ENCODE measurements around the gene NOL12.

NOL12 gene

DNA sequence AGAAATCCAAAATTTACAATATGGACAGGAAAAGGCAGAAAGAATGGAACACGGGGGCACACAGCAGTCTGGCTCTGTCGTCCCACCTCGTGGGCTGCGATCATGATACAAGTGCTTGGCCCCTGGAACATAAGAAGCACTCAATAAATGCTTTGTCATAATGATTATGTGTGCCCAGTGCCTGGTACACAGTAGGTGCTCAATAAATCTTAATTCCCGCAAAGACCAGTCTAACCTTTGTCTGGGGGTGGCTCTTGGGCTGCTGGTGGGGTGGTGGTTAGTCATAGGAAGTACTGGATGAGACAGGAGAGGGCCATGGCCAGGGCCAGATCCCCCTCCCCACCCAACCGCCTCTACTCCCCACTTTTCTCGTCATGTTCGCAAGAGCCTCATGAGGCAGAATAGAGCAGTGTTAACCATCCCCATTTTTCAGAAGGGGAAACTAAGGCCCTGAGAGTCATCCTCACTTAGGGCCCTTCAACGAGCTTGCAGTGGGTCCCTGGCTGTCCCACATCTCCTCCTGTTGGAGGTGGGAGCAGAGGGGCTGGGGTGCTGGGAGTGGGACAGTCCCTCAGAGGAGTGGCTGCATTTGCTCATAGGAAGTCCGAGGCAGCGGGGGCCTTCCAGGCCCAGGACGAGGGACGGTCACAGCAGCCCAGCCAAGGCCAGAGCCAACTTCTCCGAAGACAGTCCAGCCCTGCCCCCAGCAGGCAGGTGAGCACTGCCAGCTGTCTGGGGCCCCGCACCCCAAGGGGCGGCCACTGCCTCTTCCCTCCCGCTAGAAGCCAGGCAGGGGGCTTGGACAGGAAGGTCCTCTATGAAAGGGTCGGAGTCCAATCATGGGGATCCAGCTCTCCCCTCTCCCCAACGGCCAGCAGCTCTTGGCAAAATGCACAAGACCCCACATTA is 46.8 kb downstream of the NOL12 start:
- no peak overlapping the region for H3K4me3 ChIP-seq (ENCODE audit: low read depth, low read length)
- H3K27ac ChIP-seq (ENCODE audit: extremely low read depth, low read depth, low read length) = no peak overlapping the region
- ChIA-PET POLR2A (interaction anchor here (2.7 kb wide), 1 partner anchor 8 kb away, joined by 10 read pairs; no protein-coding TSS in a partner anchor), CTCF (interaction anchor here (1.2 kb wide), 1 partner anchor 52 kb away, joined by 3 read pairs; no protein-coding TSS in a partner anchor)
- H3K4me1 ChIP-seq (ENCODE audit: control insufficient read depth, insufficient read depth, low read length) = no peaks in the 10 kb centered on the region
- TF ChIP-seq ZNF426 (tag by site-specific recombination; IDR thresholded peaks at IDR 0.05) = no peak
- TF ChIP-seq ZNF664 (tag by site-specific recombination; IDR thresholded peaks at IDR 0.05) = peak; percentile 61
- no peaks in the 10 kb centered on the region; a peak in 1 of 3 replicates for H3K36me3 ChIP-seq (ENCODE audit: control insufficient read depth in 2 of 2, insufficient read depth in 1 of 2, low read length in 2 of 2)
- H3K9me3 ChIP-seq (ENCODE audit: control insufficient read depth, insufficient read depth, low read depth, low read length) = no peaks in the 10 kb centered on the region

DNA sequence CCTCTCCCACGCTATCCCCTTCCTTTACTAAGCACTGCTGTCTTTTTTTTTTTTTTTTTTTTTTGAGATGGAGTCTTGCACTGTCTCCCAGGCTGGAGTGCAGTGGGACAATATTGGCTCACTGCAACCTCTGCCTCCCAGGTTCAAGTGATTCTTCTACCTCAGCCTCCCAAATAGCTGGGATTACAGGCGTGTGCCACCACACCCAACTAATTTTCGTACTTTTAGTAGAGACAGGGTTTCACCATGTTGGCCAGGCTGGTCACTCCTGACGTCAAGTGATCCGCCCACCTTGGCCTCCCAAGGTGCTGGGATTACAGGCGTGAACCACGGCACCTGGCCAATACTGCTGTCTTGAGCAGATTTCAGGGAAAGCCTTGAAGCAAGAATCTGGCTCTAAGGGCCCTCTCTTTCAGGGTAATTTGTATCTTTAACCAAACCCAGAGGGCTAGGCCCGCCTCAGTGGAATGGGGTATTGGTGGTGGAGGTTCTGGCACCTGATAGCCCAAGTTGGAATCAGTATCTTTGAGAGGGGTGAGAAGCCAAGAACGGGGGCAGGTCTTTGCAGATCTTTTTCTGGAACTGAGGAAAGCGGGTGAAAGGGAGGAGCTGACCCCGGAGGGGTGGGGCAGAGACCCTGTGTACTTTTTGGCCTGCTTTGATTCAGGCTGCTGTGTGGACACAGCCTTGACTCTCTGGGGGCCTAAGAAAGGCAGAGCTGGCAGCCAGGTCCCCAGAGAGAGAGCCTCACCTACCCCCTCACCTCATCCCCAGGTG is 47.7 kb downstream of the NOL12 start:
- Histone ChIP-seq H3K9me3 (ENCODE audit: control insufficient read depth, insufficient read depth, low read depth, low read length) (no peaks in the 10 kb centered on the region), H3K4me1 (ENCODE audit: control insufficient read depth, insufficient read depth, low read length) (no peaks in the 10 kb centered on the region), H3K27ac (ENCODE audit: extremely low read depth, low read depth, low read length) (no peak overlapping the region), H3K36me3 (ENCODE audit: control insufficient read depth in 2 of 2, insufficient read depth in 1 of 2, low read length in 2 of 2) (no peaks in the 10 kb centered on the region; a peak in 1 of 3 replicates), H3K4me3 (ENCODE audit: low read depth, low read length) (no peak overlapping the region)
- no peak for TF ChIP-seq ZNF626 (tag by site-specific recombination; IDR thresholded peaks at IDR 0.05)
- TF ChIP-seq, protein P1, sequence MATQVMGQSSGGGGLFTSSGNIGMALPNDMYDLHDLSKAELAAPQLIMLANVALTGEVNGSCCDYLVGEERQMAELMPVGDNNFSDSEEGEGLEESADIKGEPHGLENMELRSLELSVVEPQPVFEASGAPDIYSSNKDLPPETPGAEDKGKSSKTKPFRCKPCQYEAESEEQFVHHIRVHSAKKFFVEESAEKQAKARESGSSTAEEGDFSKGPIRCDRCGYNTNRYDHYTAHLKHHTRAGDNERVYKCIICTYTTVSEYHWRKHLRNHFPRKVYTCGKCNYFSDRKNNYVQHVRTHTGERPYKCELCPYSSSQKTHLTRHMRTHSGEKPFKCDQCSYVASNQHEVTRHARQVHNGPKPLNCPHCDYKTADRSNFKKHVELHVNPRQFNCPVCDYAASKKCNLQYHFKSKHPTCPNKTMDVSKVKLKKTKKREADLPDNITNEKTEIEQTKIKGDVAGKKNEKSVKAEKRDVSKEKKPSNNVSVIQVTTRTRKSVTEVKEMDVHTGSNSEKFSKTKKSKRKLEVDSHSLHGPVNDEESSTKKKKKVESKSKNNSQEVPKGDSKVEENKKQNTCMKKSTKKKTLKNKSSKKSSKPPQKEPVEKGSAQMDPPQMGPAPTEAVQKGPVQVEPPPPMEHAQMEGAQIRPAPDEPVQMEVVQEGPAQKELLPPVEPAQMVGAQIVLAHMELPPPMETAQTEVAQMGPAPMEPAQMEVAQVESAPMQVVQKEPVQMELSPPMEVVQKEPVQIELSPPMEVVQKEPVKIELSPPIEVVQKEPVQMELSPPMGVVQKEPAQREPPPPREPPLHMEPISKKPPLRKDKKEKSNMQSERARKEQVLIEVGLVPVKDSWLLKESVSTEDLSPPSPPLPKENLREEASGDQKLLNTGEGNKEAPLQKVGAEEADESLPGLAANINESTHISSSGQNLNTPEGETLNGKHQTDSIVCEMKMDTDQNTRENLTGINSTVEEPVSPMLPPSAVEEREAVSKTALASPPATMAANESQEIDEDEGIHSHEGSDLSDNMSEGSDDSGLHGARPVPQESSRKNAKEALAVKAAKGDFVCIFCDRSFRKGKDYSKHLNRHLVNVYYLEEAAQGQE (tag by site-specific recombination; IDR thresholded peaks at IDR 0.05) = no peak
- TF ChIP-seq ZNF560 (tag by site-specific recombination; IDR thresholded peaks at IDR 0.05; ENCODE audit: borderline replicate concordance) = no peak
- TF ChIP-seq ZEB2 (tag by site-specific recombination; IDR thresholded peaks at IDR 0.05) = no peak
- no peak for TF ChIP-seq ZNF600 (tag by site-specific recombination; IDR thresholded peaks at IDR 0.05)
- no peak for TF ChIP-seq EGR2 (tag by site-specific recombination; IDR thresholded peaks at IDR 0.05; ENCODE audit: low read depth)
- TF ChIP-seq, protein P2, sequence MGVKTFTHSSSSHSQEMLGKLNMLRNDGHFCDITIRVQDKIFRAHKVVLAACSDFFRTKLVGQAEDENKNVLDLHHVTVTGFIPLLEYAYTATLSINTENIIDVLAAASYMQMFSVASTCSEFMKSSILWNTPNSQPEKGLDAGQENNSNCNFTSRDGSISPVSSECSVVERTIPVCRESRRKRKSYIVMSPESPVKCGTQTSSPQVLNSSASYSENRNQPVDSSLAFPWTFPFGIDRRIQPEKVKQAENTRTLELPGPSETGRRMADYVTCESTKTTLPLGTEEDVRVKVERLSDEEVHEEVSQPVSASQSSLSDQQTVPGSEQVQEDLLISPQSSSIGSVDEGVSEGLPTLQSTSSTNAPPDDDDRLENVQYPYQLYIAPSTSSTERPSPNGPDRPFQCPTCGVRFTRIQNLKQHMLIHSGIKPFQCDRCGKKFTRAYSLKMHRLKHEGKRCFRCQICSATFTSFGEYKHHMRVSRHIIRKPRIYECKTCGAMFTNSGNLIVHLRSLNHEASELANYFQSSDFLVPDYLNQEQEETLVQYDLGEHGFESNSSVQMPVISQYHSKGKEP (tag by site-specific recombination; IDR thresholded peaks at IDR 0.05) = no peak
- TF ChIP-seq, protein P3, sequence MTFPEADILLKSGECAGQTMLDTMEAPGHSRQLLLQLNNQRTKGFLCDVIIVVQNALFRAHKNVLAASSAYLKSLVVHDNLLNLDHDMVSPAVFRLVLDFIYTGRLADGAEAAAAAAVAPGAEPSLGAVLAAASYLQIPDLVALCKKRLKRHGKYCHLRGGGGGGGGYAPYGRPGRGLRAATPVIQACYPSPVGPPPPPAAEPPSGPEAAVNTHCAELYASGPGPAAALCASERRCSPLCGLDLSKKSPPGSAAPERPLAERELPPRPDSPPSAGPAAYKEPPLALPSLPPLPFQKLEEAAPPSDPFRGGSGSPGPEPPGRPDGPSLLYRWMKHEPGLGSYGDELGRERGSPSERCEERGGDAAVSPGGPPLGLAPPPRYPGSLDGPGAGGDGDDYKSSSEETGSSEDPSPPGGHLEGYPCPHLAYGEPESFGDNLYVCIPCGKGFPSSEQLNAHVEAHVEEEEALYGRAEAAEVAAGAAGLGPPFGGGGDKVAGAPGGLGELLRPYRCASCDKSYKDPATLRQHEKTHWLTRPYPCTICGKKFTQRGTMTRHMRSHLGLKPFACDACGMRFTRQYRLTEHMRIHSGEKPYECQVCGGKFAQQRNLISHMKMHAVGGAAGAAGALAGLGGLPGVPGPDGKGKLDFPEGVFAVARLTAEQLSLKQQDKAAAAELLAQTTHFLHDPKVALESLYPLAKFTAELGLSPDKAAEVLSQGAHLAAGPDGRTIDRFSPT (tag by site-specific recombination; IDR thresholded peaks at IDR 0.05) = no peak
- no peak for TF ChIP-seq OVOL3 (tag by site-specific recombination; IDR thresholded peaks at IDR 0.05)
- TF ChIP-seq, protein P4, sequence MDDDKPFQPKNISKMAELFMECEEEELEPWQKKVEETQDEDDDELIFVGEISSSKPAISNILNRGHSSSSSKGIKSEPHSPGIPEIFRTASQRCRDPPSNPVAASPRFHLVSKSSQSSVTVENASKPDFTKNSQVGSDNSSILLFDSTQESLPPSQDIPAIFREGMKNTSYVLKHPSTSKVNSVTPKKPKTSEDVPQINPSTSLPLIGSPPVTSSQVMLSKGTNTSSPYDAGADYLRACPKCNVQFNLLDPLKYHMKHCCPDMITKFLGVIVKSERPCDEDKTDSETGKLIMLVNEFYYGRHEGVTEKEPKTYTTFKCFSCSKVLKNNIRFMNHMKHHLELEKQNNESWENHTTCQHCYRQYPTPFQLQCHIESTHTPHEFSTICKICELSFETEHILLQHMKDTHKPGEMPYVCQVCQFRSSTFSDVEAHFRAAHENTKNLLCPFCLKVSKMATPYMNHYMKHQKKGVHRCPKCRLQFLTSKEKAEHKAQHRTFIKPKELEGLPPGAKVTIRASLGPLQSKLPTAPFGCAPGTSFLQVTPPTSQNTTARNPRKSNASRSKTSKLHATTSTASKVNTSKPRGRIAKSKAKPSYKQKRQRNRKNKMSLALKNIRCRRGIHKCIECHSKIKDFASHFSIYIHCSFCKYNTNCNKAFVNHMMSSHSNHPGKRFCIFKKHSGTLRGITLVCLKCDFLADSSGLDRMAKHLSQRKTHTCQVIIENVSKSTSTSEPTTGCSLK (tag by site-specific recombination; IDR thresholded peaks at IDR 0.05) = no peak
- TF ChIP-seq, protein P5, sequence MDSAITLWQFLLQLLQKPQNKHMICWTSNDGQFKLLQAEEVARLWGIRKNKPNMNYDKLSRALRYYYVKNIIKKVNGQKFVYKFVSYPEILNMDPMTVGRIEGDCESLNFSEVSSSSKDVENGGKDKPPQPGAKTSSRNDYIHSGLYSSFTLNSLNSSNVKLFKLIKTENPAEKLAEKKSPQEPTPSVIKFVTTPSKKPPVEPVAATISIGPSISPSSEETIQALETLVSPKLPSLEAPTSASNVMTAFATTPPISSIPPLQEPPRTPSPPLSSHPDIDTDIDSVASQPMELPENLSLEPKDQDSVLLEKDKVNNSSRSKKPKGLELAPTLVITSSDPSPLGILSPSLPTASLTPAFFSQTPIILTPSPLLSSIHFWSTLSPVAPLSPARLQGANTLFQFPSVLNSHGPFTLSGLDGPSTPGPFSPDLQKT (IDR thresholded peaks at IDR 0.05; ENCODE audit: borderline replicate concordance, low read depth, low read length) = no peak
- no peak for TF ChIP-seq MYNN (tag by site-specific recombination; IDR thresholded peaks at IDR 0.05; ENCODE audit: borderline replicate concordance)
- TF ChIP-seq ZNF121 (tag by site-specific recombination; IDR thresholded peaks at IDR 0.05) = no peak
- TF ChIP-seq ZNF843 (tag by site-specific recombination; IDR thresholded peaks at IDR 0.05) = no peak
- no peak for TF ChIP-seq MEIS1 (CRISPR knock-in tag; IDR thresholded peaks at IDR 0.05; ENCODE audit: borderline replicate concordance)
- TF ChIP-seq ZNF394 (tag by site-specific recombination; IDR thresholded peaks at IDR 0.05; ENCODE audit: borderline replicate concordance) = no peak
- ChIA-PET POLR2A (no interaction called here), CTCF (no interaction called here)
